NCI-H2081 treated with DMSO at 0.1 percent for 48 hours (cell line): ENCODE results near the gene GSX1.
"Not testable (repeated sequence)": the region's sequence is repeated elsewhere in the genome, so short reads cannot be mapped to it uniquely, and the experiment has no call there.

ENCODE experiments used
- DNase-seq: peaks from one replicate; lab custom pipeline; 2025; lab: John Stamatoyannopoulos, UW

The GSX1 gene

DNA sequence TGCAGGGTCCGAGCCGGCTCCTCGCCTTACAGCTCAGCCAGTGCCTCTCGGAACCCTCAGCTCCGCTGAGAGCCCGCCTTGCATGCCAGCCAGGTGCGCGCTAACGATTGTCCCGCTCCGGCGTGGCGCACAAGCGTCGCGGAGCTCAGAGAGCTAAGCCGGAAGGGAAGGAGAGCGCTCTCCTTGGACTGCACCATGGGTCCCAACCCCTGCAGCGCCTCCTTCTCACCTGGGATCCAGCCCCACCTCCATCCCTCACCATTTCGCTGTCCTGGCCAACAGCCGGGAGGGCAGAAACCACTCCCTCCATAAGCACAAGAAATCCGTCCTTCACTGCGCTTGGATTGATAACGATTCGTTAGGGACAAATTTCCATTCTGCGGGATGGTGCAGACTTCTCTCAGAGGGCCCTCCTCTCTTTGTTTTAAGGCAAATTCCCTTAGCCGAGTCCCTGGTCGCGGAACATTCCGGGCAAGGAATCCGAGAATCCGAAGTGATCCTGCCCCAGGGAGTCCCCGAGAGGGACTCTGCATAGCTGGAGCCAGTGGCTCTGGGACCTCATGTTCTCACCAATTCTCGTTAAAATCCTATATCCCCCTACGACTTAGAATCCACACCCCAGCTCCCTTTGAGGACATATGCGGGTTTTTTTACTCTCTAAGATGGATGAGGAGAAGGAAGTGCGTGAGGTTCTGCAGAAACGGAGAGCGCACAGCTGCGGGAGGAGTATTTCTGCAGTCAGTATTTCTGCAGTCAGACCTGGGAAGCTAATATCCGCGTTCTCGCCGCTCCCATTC lies 2.8 kb downstream of the GSX1 start:
- no peak for DNase-seq

DNA sequence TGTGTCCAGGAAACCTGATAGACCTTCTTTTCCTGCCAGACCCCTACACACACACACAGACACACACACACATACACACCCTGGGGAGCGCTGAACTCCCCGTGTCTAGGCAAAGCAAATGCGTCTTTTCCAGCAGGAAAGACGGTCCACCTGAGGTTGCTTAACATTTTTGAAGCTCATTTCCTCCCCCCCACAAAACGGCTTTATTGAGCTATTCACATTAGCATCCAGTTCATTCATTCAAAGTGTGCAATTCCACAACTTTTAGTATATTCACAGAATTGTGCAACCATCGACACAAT lies 3.4 kb downstream of the GSX1 start:
- no peak for DNase-seq

GRCh38 chr13:27796544-27797227 lies 4.4 kb downstream of the GSX1 start:
- DNase-seq = no peak

DNA sequence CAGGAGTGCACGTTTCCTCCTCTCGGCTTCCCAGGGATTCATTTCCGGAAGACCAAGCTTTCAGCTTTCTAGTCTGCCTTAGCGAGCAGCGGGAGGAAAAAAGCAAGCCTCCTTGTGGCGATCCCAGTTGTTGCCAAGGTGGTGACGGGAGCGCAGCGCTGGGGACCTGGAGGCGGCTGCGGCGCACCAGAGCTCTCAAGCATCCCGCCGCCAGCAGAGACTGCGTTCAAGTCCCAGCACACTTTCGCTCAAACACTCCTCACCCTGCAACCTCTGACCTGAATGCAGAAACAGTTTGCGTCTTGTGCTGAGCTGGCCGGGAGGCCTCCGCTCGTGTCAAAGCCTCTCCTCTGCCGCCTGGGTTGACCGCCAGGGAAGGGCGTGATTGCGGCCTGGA lies 4.9 kb downstream of the GSX1 start:
- DNase-seq = no peak

- DNase-seq = no peak
Measured at GRCh38 chr13:27806744-27807387, 14.6 kb downstream of the GSX1 start.

DNA sequence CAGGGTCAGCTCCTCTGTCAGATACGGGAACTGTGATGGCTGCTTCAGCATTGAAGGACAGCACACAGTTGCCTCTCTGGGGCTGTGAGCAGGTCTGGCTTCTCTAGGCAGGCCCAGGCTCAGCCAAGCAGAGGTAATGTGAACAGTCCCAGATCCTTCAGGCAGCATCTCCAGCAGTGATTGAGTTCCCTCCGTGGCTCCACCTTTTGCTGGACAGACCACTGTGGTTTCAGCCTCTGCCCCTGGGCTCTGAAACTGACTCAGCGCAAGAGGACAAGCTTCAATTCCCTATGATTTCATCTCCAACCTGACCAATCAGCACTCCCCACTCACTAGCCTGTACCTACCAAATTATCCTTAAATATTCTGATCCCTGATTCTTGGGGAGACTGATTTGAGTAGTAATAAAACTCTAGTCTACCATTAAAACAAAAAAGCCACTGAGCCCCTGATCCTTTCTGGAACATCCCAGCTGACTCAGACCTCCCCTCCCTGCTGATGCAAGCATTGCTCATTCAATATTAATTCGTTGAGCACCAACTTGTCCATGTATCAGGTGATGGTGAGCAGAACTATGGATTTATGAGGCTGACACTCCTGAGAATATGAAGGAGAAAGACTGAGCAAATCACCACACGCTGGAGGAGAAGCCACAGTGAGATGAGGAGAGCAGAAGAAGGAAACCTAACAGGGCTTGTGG lies 16.7 kb downstream of the GSX1 start:
- no peak for DNase-seq

DNA sequence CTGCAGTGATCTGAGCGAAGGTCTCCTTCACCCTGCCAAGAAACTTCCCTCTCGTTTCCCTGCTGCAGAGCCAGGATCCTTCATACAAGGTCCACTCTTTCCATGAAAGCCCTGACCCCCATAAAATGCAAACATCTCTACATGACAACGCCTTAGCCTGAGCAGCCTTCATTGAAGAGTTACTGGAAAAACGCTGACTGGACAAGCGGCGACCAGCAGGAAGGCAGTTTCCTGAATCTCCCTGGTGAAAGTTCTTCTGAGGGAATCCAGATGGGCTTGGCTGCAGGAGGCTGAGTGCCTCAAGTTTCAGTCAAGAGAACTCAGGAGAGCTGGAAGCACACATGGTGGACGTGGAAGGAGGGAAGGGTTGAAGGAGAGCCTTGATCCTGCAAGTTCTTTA lies 17.7 kb downstream of the GSX1 start:
- no peak for DNase-seq

GRCh38 chr13:27810461-27810860 lies 18.2 kb downstream of the GSX1 start:
- no peak for DNase-seq

GRCh38 chr13:27813826-27814225 lies 21.5 kb downstream of the GSX1 start:
- DNase-seq = no peak

DNA sequence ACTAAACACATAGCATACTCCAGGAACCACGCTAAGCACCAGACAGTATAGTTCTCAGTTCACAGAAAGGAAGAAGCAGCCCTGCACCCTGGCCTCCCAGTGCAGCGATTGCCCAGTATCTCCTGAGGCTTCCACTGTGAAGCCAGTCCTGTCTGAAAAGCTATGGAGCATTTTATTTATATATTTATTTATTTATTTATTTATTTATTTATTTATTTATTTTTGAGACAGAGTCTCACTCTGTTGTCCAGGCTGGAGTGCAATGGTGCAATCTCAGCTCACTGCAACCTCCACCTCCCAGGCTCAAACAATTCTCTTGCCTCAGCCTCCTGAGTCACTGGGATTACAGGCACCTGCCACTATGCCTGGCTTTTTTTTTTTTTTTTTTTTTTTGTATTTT lies 25.5 kb downstream of the GSX1 start:
- not testable (repeated sequence) for DNase-seq

GRCh38 chr13:27820524-27821482 lies 28.5 kb downstream of the GSX1 start:
- no peak for DNase-seq

- DNase-seq = no peak
Measured at GRCh38 chr13:27821566-27821965, 29.3 kb downstream of the GSX1 start.

DNA sequence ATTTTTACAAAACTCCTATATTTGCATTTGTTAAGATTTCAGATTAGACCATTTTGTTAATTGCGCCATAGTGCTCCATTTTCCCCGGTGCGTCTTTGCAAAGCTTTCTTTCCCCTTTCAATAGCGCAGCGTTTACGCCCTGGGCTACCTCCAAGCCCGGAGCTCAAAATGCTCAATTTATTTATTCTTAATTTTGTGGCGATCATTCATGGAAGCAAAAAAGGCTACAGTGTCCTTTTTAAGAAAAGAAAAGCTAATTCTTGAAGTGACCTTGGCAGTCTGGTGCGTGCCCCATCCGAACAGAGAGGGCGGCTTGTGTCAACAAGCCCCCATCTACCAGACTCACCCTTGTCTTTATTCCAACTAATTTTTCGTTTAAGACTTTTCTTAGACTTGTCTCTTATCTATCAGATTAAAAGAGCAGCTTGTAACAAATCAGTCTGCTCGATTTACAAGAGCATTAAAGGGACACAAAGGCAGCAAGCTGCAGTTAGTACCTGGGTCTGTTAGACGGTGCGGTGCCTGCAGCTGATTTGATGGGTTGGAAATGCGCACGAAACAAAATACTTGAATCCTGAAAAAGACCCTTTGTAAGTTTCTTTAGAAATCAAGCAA lies 30.1 kb downstream of the GSX1 start:
- no peak for DNase-seq

DNA sequence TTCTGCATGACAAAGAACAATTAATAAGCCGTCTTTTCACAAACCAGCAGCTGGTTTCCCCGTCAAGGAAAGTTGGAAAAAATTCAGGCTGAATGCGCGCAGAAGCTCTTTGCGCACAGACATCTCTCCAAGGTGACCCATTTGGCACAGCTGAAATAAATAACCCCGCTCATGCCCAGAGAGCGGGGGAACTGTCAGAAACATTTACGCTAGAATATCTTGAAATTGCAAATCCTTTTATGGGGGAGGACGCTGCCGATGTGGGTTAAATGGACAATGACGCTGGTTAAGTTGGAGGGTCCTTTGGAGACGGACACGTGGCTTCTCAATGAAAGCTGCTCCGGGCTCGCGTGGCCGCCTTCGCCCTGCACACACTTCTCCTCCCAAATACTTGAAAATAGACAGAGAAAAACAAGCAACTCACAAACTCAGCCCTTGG lies 30.6 kb downstream of the GSX1 start:
- DNase-seq = no peak

GRCh38 chr13:27824121-27824520 lies 31.8 kb downstream of the GSX1 start:
- no peak for DNase-seq

- DNase-seq = no peak
Measured at GRCh38 chr13:27825072-27825471, 32.8 kb downstream of the GSX1 start.

- peak; percentile 18 for DNase-seq
Measured at GRCh38 chr13:27826379-27827353, 34.4 kb downstream of the GSX1 start.

GRCh38 chr13:27827646-27828045 lies 35.4 kb downstream of the GSX1 start:
- DNase-seq = no peak

DNA sequence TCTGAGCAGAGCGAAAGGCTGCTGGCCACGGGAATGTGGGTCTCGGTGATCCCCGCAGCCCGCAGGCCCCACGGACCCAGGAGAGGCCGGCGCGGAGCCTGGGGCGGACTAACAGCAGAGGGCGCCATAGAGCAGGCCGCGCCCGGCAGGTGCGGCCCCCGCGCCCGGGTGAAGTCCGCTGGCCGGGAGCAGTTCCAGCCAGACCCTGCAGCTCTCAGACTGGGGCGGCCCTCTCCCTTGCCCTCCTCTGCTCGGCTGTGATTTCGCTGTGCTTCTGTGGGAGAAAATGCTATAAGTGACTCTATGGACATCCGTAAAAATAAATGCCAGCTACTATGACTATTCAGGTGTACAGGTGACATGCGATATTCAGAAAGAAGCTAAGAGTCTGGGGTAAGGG lies 37.7 kb downstream of the GSX1 start:
- DNase-seq = no peak

- no peak for DNase-seq
Measured at GRCh38 chr13:27833206-27833605, 40.9 kb downstream of the GSX1 start.
